Measurements from ENCODE around the gene HOXA5. TPM values are rescaled to one million over a fixed set of nuclear protein-coding genes. Genes with fewer than 3 reads are reported as not detected.

HOXA5 gene
- total and polyA plus RNA-seq, 2 donors (not counting 1 experiment from before 2014, with no cell fraction given), result 18.3 to 35.6 TPM

- Histone ChIP-seq H4K20me1 (ENCODE audit: control insufficient read depth, extremely low read depth, insufficient read depth, low read length) (no peaks in the 10 kb centered on the region), H3K4me2 (ENCODE audit: extremely low read depth, insufficient read depth, low read length) (peak overlapping the region; percentile 90), H3K9me3 (ENCODE audit: control insufficient read depth, insufficient read depth, low read depth, low read length) (no peaks in the 10 kb centered on the region), H3K4me1 (ENCODE audit: control insufficient read depth, extremely low read depth, insufficient read depth, low read length) (peaks cover 27% of the 10 kb centered on the region), H3K9ac (ENCODE audit: insufficient read depth, low read length) (no peak overlapping the region), H3K27me3 (ENCODE audit: control insufficient read depth, insufficient read depth, low read length) (no peaks in the 10 kb centered on the region), H3K79me2 (ENCODE audit: control insufficient read depth, insufficient read depth, low read length) (peaks cover 41% of the 10 kb centered on the region), H3K36me3 (ENCODE audit: control insufficient read depth, insufficient read depth, low read length) (no peaks in the 10 kb centered on the region), H2AFZ (ENCODE audit: low read length) (no peak overlapping the region), H3K4me3 (replicated peaks in 1 of 4; ENCODE audit: control extremely low read depth in 1 of 4, insufficient read depth in 1 of 4, low read depth in 3 of 4, low read length in 4 of 4) (peak overlapping the region; percentile 35 to 57 (median 41)), H3K27ac (ENCODE audit: insufficient read depth, low read length) (peak overlapping the region; percentile 74)
- TF ChIP-seq CTCF (conservative IDR thresholded peaks at IDR 0.05 in 1 of 2, IDR thresholded peaks at IDR 0.05 in 1 of 2; ENCODE audit: low read depth in 1 of 2, low read length in 2 of 2), result no peak
- no peak for TF ChIP-seq EZH2 (IDR thresholded peaks at IDR 0.05; ENCODE audit: low read length, missing control alignments)
- DNase-seq (ENCODE audit: low read depth in 2 of 2), result peak in 1 of 2 donors; percentile 32
Measured at GRCh38 chr7:27121684-27122076, 21.8 kb downstream of the HOXA5 start.

- no peaks in the 10 kb centered on the region for H3K27me3 ChIP-seq (ENCODE audit: control insufficient read depth, insufficient read depth, low read length)
- H2AFZ ChIP-seq (ENCODE audit: low read length), result no peak overlapping the region
- no peak overlapping the region for H3K9ac ChIP-seq (ENCODE audit: insufficient read depth, low read length)
- TF ChIP-seq EZH2 (IDR thresholded peaks at IDR 0.05; ENCODE audit: low read length, missing control alignments) (no peak), CTCF (conservative IDR thresholded peaks at IDR 0.05 in 1 of 2, IDR thresholded peaks at IDR 0.05 in 1 of 2; ENCODE audit: low read depth in 1 of 2, low read length in 2 of 2) (no peak)
- H3K4me1 ChIP-seq (ENCODE audit: control insufficient read depth, extremely low read depth, insufficient read depth, low read length), result peaks cover 28% of the 10 kb centered on the region
- H3K4me2 ChIP-seq (ENCODE audit: extremely low read depth, insufficient read depth, low read length), result no peak overlapping the region
- no peaks in the 10 kb centered on the region for H3K9me3 ChIP-seq (ENCODE audit: control insufficient read depth, insufficient read depth, low read depth, low read length)
- peaks cover 59% of the 10 kb centered on the region for H3K79me2 ChIP-seq (ENCODE audit: control insufficient read depth, insufficient read depth, low read length)
- H4K20me1 ChIP-seq (ENCODE audit: control insufficient read depth, extremely low read depth, insufficient read depth, low read length), result no peaks in the 10 kb centered on the region
- peak in 1 of 2 donors; percentile 18 for DNase-seq (ENCODE audit: low read depth in 2 of 2)
- peak overlapping the region in 1 of 4 experiments; percentile 92 for H3K4me3 ChIP-seq (replicated peaks in 1 of 4; ENCODE audit: control extremely low read depth in 1 of 4, insufficient read depth in 1 of 4, low read depth in 3 of 4, low read length in 4 of 4)
- H3K27ac ChIP-seq (ENCODE audit: insufficient read depth, low read length), result no peak overlapping the region
- no peaks in the 10 kb centered on the region for H3K36me3 ChIP-seq (ENCODE audit: control insufficient read depth, insufficient read depth, low read length)
Measured at GRCh38 chr7:27119412-27119911, 24.0 kb downstream of the HOXA5 start.

- peak overlapping the region; percentile 98 for H3K4me2 ChIP-seq (ENCODE audit: extremely low read depth, insufficient read depth, low read length)
- peak overlapping the region; percentile 52 to 92 (median 68) for H3K4me3 ChIP-seq (replicated peaks in 1 of 4; ENCODE audit: control extremely low read depth in 1 of 4, insufficient read depth in 1 of 4, low read depth in 3 of 4, low read length in 4 of 4)
- peaks cover 27% of the 10 kb centered on the region for H3K4me1 ChIP-seq (ENCODE audit: control insufficient read depth, extremely low read depth, insufficient read depth, low read length)
- no peak for DNase-seq (ENCODE audit: low read depth in 2 of 2)
- no peaks in the 10 kb centered on the region for H3K27me3 ChIP-seq (ENCODE audit: control insufficient read depth, insufficient read depth, low read length)
- no peak overlapping the region for H3K9ac ChIP-seq (ENCODE audit: insufficient read depth, low read length)
- no peaks in the 10 kb centered on the region for H4K20me1 ChIP-seq (ENCODE audit: control insufficient read depth, extremely low read depth, insufficient read depth, low read length)
- H3K9me3 ChIP-seq (ENCODE audit: control insufficient read depth, insufficient read depth, low read depth, low read length), result no peaks in the 10 kb centered on the region
- TF ChIP-seq CTCF (conservative IDR thresholded peaks at IDR 0.05 in 1 of 2, IDR thresholded peaks at IDR 0.05 in 1 of 2; ENCODE audit: low read depth in 1 of 2, low read length in 2 of 2) (no peak), EZH2 (IDR thresholded peaks at IDR 0.05; ENCODE audit: low read length, missing control alignments) (no peak)
- H3K36me3 ChIP-seq (ENCODE audit: control insufficient read depth, insufficient read depth, low read length), result no peaks in the 10 kb centered on the region
- peaks cover 65% of the 10 kb centered on the region for H3K79me2 ChIP-seq (ENCODE audit: control insufficient read depth, insufficient read depth, low read length)
- peak overlapping the region; percentile 88 for H3K27ac ChIP-seq (ENCODE audit: insufficient read depth, low read length)
- no peak overlapping the region for H2AFZ ChIP-seq (ENCODE audit: low read length)
Measured at GRCh38 chr7:27118580-27118979, 24.9 kb downstream of the HOXA5 start.

Data from fibroblast of lung (primary cell).